ENCODE measurements around the gene ZNF48. TPM values are rescaled to one million over a fixed set of nuclear protein-coding genes. Genes with fewer than 3 reads are reported as not detected.

Gene ZNF48
- polyA plus RNA-seq, 3 donors: 2.4 to 3.9 (median 3.2) TPM

- no peak overlapping the region for H3K27ac ChIP-seq (ENCODE audit: low read depth, low read length)
- WGBS, 3 donors: 88 to 94% (median 88%) methylated on average over 41 to 42 of the region's 42 CpGs
Observed at GRCh38 chr16:30397776-30398660, 2.8 kb downstream of the ZNF48 start.

- WGBS, 3 donors: 80 to 88% (median 83%) methylated on average over 23 of the region's 23 CpGs
- H3K27ac ChIP-seq (ENCODE audit: low read depth, low read length): no peak overlapping the region
Observed at GRCh38 chr16:30398661-30399434, 3.6 kb downstream of the ZNF48 start.

GRCh38 chr16:30399435-30400186, 4.4 kb downstream of the ZNF48 start:
- 12 to 17% (median 13%) methylated on average over 12 of the region's 12 CpGs for WGBS, 3 donors
- H3K27ac ChIP-seq (ENCODE audit: low read depth, low read length): no peak overlapping the region

- 72 to 84% (median 80%) methylated on average over 8 of the region's 8 CpGs for WGBS, 3 donors
Observed at GRCh38 chr16:30401768-30402425, 6.7 kb downstream of the ZNF48 start.

GRCh38 chr16:30406795-30407101, 11.5 kb downstream of the ZNF48 start:
- 15 to 18% (median 17%) methylated on average over 14 of the region's 14 CpGs for WGBS, 3 donors
- H3K27ac ChIP-seq (ENCODE audit: low read depth, low read length): no peak overlapping the region

More at GRCh38 chr16:30401768-30402425, 6.7 kb downstream of the ZNF48 start:
- H3K27ac ChIP-seq (ENCODE audit: low read depth, low read length): no peak overlapping the region

- 0 to 1% (median 1%) methylated on average over 49 to 65 of the region's 65 CpGs for WGBS, 3 donors
- no peak within 1 kb of the TSS for H3K27ac ChIP-seq (ENCODE audit: low read depth, low read length)
Observed at GRCh38 chr16:30407102-30407803, 12.0 kb downstream of the ZNF48 start, which contains the start of gene ZNF771. Gene ZNF771, plus strand, starts transcription at chr16:30407606. Its CDS starts 448 bp downstream, at chr16:30408054.

GRCh38 chr16:30407804-30408534, 12.7 kb downstream of the ZNF48 start:
- H3K27ac ChIP-seq (ENCODE audit: low read depth, low read length): no peak overlapping the region
- WGBS, 3 donors: 17 to 28% (median 20%) methylated on average over 8 to 16 of the region's 19 CpGs

GRCh38 chr16:30409125-30410060, 14.2 kb downstream of the ZNF48 start:
- 36 to 40% (median 40%) methylated on average over 15 of the region's 15 CpGs for WGBS, 3 donors
- no peak overlapping the region for H3K27ac ChIP-seq (ENCODE audit: low read depth, low read length)

- WGBS, 3 donors: 72 to 90% (median 88%) methylated on average over 6 of the region's 6 CpGs
- H3K27ac ChIP-seq (ENCODE audit: low read depth, low read length): no peak overlapping the region
Observed at GRCh38 chr16:30413112-30413806, 18.0 kb downstream of the ZNF48 start.

- H3K27ac ChIP-seq (ENCODE audit: low read depth, low read length): no peak overlapping the region
- 54 to 92% (median 90%) methylated on average over 5 of the region's 5 CpGs for WGBS, 3 donors
Observed at GRCh38 chr16:30414159-30414558, 18.9 kb downstream of the ZNF48 start.

GRCh38 chr16:30416047-30416603, 20.9 kb downstream of the ZNF48 start:
- WGBS, 3 donors: 86 to 98% (median 97%) methylated on average over 4 of the region's 4 CpGs
- no peak overlapping the region for H3K27ac ChIP-seq (ENCODE audit: low read depth, low read length)

GRCh38 chr16:30416624-30417528, 21.7 kb downstream of the ZNF48 start:
- WGBS, 3 donors: 66 to 68% (median 66%) methylated on average over 16 to 18 of the region's 18 CpGs
- H3K27ac ChIP-seq (ENCODE audit: low read depth, low read length): peak overlapping the region; percentile 43

- H3K27ac ChIP-seq (ENCODE audit: low read depth, low read length): peak overlapping the region; percentile 43
- 1% methylated on average over 108 to 140 of the region's 140 CpGs for WGBS, 3 donors
Observed at GRCh38 chr16:30417529-30418349, 22.5 kb downstream of the ZNF48 start.

Measured in adipose tissue (tissue), 3 donors.